SU-DHL-6 (cell line): ENCODE data around the gene RASA2.

Source experiments
- H2AFZ ChIP-seq: fragments of 200-600 bp; sonication (generic); 2 replicates; pipeline ENCODE4 v1.6.1; 2014; ENCODE audit warnings: low read depth, mild to moderate bottlenecking, moderate library complexity, mixed read lengths, antibody characterized with exemption, low read length; ENCODE audit not compliant: severe bottlenecking
- H3F3A ChIP-seq: fragments of 200-600 bp; shearing (Covaris generic); 2 replicates; pipeline ENCODE4 v1.6.0; 2016; ENCODE audit warnings: antibody characterized with exemption, mild to moderate bottlenecking; ENCODE audit not compliant: insufficient read depth
- H3K27ac ChIP-seq: fragments of 200-600 bp; sonication (generic); 2 replicates; pipeline ENCODE4 v1.5.1; 2016; ENCODE audit warnings: low read depth, mild to moderate bottlenecking, low read length, moderate library complexity, mixed read lengths
- H3K27me3 ChIP-seq: fragments of 200-600 bp; sonication (generic), shearing (Covaris generic); 2 replicates; pipeline ENCODE4 v1.6.0; 2014; ENCODE audit warnings: mild to moderate bottlenecking, low read length
- H3K36me3 ChIP-seq: fragments of 200-600 bp; sonication (generic); 2 replicates; pipeline ENCODE4 v1.6.1; 2014; ENCODE audit warnings: mild to moderate bottlenecking, low read length, mixed read lengths
- H3K4me2 ChIP-seq: fragments of 300-600, 200-600 bp; shearing (Covaris generic), sonication (generic); 2 replicates; pipeline ENCODE4 v1.6.0; 2014; ENCODE audit warnings: low read length, low read depth, mild to moderate bottlenecking; ENCODE audit not compliant: poor library complexity, severe bottlenecking
- H3K4me3 ChIP-seq: fragments of 200-600 bp; sonication (generic); 2 replicates; pipeline ENCODE4 v1.5.1; 2014; ENCODE audit warnings: antibody characterized with exemption, low read length, mild to moderate bottlenecking, mixed read lengths; ENCODE audit not compliant: insufficient read depth, poor library complexity, severe bottlenecking
- H3K79me2 ChIP-seq: fragments of 200-600 bp; sonication (generic); 2 replicates; pipeline ENCODE4 v1.6.1; 2014; ENCODE audit warnings: mild to moderate bottlenecking, low read length, moderate library complexity; ENCODE audit not compliant: insufficient read depth
- H3K9ac ChIP-seq: fragments of 200-600 bp; sonication (generic); 2 replicates; pipeline ENCODE4 v1.7.0; 2014; ENCODE audit warnings: mild to moderate bottlenecking, low read length
- H3K9me2 ChIP-seq: fragments of 200-600 bp; sonication (generic); replicated peaks from 2 replicates; pipeline ENCODE4 v1.6.1; 2014; ENCODE audit warnings: low read length; ENCODE audit not compliant: insufficient read depth
- H3K9me3 ChIP-seq: fragments of 200-600 bp; sonication (generic); 2 replicates; pipeline ENCODE4 v1.6.1; 2014; ENCODE audit warnings: low read length, mixed read lengths; ENCODE audit not compliant: insufficient read depth
- H4K20me1 ChIP-seq: fragments of 200-600 bp; sonication (generic); 2 replicates; pipeline ENCODE4 v1.6.1; 2014; ENCODE audit warnings: low read depth, mild to moderate bottlenecking, antibody characterized with exemption, low read length, moderate library complexity, mixed read lengths
- CTCF ChIP-seq: fragments of 200-600 bp; sonication (generic); IDR thresholded peaks from one replicate; pipeline ENCODE4 v1.5.1; 2017; ENCODE audit warnings: antibody characterized with exemption, mild to moderate bottlenecking, low read length, moderate library complexity; ENCODE audit not compliant: insufficient read depth, poor library complexity, severe bottlenecking
- EZH2phosphoT487 ChIP-seq: fragments of 200-600 bp; sonication (generic), shearing (Covaris generic); conservative IDR thresholded peaks from 2 replicates; pipeline ENCODE4 v1.6.1; 2018; ENCODE audit warnings: mild to moderate bottlenecking, antibody characterized with exemption, low read length, moderate library complexity, mixed read lengths

RASA2 gene

GRCh38 chr3:141602706-141603105, 115.9 kb downstream of the RASA2 start:
- Histone ChIP-seq H3K27ac (no peak overlapping the region), H3K4me3 (no peak overlapping the region), H3K27me3 (no peaks in the 10 kb centered on the region), H3K79me2 (no peaks in the 10 kb centered on the region), H3K9ac (no peak overlapping the region), H3K9me3 (no peaks in the 10 kb centered on the region), H3K4me2 (no peak overlapping the region), H4K20me1 (no peaks in the 10 kb centered on the region), H2AFZ (no peak overlapping the region), H3K9me2 (no peaks in the 10 kb centered on the region), H3F3A (no peaks in the 10 kb centered on the region), H3K36me3 (no peaks in the 10 kb centered on the region)
- TF ChIP-seq CTCF (no peak), EZH2phosphoT487 (no peak)

- H3K36me3 ChIP-seq = 0 out of 2 replicates have a peak, but pooled peaks cover under 1% of the 10 kb centered on the region
- no peaks in the 10 kb centered on the region for H3K9me2 ChIP-seq
- H3K9me3 ChIP-seq = no peaks in the 10 kb centered on the region
Observed at GRCh38 chr3:141603473-141604035, 116.7 kb downstream of the RASA2 start.

GRCh38 chr3:141605883-141606282, 119.1 kb downstream of the RASA2 start:
- no peak overlapping the region for H3K4me3 ChIP-seq
- H3K9ac ChIP-seq = no peak overlapping the region
- H3K27me3 ChIP-seq = no peaks in the 10 kb centered on the region
- no peaks in the 10 kb centered on the region for H3K9me2 ChIP-seq
- H2AFZ ChIP-seq = no peak overlapping the region
- peaks cover 9% of the 10 kb centered on the region; the same call in 1 of the 2 replicates for H3K36me3 ChIP-seq
- no peaks in the 10 kb centered on the region for H4K20me1 ChIP-seq
- H3F3A ChIP-seq = no peaks in the 10 kb centered on the region
- H3K27ac ChIP-seq = no peak overlapping the region
- H3K9me3 ChIP-seq = no peaks in the 10 kb centered on the region
- H3K79me2 ChIP-seq = no peaks in the 10 kb centered on the region
- no peak for TF ChIP-seq EZH2phosphoT487
- TF ChIP-seq CTCF = no peak
- H3K4me2 ChIP-seq = no peak overlapping the region

More at GRCh38 chr3:141603473-141604035, 116.7 kb downstream of the RASA2 start:
- H3F3A ChIP-seq = no peaks in the 10 kb centered on the region
- no peaks in the 10 kb centered on the region for H4K20me1 ChIP-seq
- H3K27ac ChIP-seq = no peak overlapping the region
- H3K4me2 ChIP-seq = no peak overlapping the region
- no peaks in the 10 kb centered on the region for H3K79me2 ChIP-seq
- no peak overlapping the region for H2AFZ ChIP-seq
- H3K4me3 ChIP-seq = no peak overlapping the region
- no peak overlapping the region for H3K9ac ChIP-seq
- TF ChIP-seq CTCF (no peak), EZH2phosphoT487 (no peak)
- H3K27me3 ChIP-seq = no peaks in the 10 kb centered on the region
